Inflammatory macrophage (primary cell): ENCODE measurements around the gene DUOX2.
"Not testable (repeated sequence)": the region's sequence is repeated elsewhere in the genome, so short reads cannot be mapped to it uniquely, and the experiment has no call there.

Experiments used
- DNase-seq, 2 donors: peaks; one replicate each; pipeline ENCODE4 v3.0.0-alpha.2; 2020 to 2022

Gene DUOX2

DNA sequence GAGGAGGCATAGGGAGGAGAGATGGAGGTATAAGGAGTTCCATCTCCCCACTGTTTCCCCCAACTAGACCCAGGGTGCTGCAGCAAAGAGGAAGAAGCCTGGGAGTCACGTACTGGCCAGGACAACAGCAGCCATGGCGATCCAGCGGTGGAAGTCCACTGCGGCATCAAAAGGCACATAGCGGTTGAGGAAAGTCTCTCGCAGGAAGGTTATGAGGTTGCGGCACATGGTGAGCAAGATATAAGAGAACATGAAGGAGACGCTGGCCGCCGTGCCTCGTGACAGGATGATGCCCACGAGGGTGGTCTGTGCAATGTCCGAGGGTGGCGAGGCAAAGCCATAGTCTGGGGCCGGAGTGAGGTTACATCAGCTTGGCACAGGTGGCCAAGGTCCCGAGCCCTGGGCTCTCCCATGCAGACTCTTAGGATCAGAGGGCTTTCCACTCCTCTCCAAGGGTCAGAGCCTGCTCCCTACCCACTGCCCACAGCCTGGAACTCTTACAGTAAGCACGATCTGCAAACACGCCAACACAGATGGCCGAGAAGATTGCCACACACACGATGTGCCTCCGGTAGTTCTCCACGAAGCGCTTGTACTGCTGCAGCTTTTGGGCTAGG, 14.3 kb downstream of the DUOX2 start:
- no peak for DNase-seq

DNA sequence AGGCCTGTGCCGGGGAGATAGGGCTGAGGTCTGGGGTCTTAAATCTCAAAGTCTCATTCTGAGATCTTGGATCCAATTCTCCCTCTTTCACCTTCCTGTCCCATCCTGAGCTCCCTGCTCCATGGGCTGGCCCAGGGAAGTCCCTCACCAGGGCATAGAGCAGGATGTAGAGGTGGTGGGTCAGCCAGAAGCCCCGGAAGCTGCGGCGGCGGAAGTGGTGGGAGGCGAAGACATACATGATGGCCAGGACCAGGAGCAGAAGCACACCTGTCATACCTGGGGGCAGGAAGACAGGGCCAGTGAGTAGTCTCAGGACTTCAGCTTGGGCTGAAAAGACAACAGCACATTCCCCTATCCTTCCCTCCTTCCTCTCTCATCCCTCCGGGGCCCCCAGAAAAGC, 16.5 kb downstream of the DUOX2 start:
- DNase-seq, result no peak

DNA sequence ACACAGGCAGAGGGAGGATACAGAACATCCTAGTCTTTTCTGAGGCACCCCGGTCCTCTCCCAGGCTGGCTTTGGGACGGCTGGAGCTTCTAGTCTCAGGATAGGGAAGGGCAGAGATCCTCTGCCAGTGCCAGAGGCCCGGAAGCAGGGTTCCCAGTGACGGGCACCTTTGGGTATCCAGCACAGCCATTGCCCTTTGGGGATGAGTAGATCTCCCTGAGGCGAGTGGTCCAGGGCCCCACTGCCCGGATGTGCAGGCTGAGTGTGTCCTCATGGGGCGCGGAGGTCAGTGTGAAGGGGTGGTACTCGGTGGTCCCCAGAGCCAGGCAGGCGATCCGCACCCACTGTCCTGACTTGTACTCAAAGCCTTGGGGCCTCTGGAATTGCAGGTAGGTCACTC, 18.3 kb downstream of the DUOX2 start:
- DNase-seq, result no peak

DNA sequence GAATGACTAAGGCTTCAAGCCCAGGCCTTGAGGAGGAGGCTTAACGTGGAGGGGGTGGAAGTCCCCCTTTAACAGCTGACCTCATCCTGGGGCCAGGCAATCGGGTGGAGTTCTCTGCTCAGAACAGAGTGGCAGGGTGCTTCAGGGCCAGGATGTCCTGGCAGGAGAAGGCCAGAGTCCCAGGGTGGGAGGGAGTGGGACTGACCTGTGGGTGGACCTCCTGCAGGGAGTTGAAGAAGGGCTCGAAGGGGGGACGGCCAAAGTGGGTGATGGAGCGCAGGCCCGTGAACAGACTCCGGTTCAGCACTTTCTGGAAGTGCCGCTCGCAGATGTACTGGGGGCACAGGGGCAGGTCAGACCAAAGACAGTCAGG, 19.6 kb downstream of the DUOX2 start:
- no peak for DNase-seq

DNA sequence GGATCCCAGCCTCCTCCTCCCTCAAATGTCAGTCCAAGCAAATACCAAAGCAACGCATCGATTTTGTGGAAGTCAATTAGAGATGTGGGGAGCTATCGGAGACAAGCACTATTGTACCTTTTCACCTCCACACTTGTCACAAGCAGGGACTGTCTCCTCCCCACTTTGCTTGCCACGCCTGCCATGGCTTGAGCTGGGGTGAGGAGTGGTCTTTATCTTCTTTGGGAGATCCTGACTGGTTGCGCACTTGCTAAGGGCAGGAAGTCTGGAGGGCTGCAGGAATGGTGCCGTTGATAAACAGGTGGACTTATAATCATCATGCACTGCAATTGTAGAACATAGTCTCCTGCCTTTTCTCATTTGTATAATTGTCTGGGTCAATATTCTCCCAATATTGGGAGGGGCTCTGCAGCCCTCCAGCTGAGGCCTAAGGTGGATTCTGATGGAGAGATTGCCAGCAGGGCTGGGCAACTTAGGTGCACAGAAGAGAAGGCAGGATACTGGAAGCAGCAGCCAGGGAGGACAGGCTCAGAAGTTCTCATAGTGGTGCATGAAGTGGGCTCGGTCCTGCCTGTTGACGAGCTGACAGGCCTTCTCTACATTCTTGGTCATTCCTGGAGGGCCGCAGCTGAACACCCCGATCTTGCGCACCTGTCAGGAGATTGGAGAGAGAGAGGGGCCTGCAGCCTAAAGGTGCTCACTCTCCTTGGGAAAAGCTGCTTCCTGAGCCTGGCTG, 20.2 kb downstream of the DUOX2 start:
- DNase-seq, result no peak

DNA sequence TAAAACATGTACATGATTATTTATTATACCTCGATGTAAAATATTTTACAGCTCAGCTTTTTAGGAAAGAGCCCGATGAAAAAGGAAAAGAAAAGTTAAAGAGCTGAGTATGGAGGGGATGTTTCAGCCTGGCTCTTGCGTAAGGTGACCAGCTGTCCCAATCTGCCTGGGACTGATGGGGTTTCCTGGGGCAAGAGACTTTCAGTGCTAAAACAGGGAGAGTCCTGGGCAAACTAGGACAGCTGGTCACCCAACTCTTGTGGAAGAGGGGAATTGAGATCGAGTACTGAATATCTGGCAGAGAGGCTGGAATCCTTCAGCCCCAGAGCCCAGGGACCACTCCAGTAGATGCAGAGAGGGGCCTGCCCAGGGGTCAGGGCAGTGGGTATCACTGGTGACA, 21.0 kb downstream of the DUOX2 start:
- no peak for DNase-seq

DNA sequence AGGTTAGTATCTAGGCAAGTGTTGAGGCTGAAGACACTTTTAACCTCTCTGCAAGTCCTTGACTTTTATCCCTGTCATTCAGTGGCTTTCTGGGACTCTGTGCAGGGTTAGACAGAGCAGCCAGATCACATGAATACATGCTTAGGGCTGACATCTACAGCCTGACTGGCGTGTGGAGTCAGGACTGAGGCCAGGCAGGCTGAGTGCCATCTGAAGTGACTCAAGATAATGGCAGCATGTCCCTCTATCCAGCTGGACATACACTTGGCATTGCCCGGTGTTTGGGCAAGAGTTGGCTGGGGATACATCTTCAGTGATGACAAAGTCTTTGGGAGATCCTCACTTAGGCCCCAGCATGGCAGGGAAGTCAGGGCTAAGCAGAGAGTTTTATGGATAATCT, 22.4 kb downstream of the DUOX2 start:
- no peak for DNase-seq

DNA sequence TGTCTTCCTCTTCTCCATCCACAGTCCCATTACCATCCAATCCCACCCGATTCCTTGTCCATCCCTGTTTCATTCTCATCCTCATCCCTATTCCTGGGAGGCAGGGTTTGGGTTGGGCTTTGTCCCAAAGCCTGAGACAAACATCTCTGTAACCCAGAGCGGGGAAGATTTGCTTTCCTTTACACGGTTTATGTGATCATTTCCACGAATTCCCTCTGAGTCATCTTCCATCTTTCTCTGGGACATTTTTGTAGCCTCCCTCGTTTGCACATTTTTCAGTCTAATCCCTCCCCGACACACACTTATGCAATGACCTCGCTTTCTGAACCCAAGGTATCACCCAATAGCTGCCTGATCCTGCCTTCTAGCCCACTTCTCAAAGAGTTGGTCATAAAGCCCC, 22.8 kb downstream of the DUOX2 start:
- DNase-seq, result no peak

DNA sequence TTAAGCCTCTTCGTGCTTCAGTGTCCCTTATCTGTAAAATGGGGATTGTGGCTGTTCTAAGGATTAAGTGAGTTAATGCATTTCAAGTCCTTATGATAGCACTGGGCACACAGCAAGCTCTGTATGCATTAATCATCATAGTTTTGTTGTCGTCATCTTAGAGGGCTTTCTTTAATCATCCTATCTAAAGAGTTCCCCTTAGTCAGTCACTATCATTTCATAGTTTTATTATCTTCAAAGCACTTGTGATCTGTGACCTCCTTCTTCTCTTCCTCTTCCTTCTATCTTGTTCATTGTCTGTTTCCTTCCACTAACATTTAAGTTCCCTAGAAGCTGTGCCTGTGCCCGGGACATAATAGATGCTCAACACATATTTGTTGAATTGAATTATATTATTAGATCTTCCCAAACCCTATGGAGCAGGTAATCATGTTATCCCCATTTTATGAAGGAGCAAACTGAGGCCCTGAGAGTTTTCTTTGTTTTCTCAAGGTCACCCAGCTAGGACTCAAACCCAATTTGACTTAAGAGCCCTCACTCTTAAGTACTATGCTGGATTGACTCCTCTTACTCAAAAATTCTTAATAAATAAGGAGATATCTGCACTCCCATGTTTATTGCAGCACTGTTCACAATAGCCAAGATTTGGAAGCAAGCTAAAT, 24.1 kb downstream of the DUOX2 start:
- DNase-seq, result no peak

DNA sequence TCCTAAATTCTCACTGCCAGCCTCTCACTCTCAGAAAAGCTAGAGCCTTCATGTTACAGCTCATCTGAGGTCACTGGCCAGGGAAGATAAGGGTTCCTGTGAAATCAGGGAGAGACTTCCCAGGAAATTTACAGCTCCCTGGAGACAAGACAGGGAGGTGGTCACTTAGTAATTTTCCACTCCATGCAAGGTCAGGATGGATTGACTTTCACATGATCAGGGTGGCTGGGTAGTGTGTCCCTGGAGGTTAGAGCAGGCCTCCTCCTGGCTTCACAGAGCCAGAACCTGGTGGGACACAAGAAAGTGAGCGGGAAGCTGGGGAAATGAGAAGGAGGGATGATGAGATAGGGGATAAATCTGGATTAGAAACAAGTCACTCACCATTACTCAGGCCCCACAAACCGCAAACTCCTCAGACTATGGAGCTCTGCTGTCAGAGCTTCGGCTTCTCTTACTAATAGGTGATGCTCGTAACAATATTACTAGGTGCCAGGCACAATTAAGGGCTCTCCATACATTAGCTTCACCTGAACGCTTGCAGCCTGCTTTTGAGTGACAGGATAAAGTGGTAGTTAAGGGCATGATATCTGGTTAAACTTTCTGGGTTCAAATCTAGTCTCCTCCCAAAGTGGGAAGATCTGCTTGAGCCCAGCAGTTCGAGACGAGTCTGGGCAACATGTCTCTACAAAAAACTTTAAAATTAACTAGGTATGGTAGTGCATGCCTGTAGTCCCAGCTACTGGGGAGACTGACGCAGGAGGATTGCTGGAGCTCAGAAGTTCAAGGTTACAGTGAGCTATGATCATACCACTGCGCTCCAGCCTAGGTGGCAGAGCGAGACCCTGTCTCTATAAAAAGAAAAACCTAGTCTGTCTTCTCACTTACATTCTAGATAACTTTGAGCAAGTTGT, 24.9 kb downstream of the DUOX2 start:
- no peak for DNase-seq

DNA sequence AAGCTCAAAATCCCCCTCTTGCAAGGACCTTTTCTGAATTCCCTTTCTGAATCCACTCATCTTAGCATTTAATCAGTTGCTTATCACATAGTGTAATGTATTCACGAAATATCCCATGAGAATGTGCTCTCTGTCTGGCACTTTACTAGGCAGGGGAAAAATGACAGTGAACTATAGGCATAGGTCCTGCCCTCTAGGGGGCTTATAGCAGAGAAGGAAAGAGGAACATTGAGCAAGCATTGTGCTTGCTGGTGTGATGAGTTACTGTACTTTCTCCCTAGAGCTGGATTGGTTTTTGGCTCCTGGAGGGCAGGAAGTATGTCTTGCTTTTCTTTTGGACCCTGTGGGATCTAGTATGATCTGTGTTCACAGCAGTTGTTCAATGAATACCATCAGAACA, 26.5 kb downstream of the DUOX2 start:
- DNase-seq, result no peak

DNA sequence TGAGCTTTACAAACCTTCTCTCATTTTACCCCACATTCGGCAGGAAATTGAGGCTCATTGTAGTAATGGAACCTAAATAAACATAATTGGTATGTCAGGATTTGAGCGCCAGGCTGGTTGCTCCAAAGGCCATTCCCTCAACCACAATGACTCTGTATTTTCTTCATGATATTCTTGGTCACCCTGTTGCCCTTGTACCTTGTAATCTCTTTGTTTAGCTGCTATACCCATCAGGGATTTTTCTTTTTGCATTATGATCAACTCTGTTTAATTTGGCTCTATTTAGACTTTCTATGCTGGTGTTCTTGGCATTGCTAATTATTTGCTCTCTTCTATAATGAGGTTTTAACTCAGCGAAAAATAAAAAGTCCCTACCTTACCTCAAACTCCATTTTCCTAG, 29.8 kb downstream of the DUOX2 start:
- no peak for DNase-seq

DNA sequence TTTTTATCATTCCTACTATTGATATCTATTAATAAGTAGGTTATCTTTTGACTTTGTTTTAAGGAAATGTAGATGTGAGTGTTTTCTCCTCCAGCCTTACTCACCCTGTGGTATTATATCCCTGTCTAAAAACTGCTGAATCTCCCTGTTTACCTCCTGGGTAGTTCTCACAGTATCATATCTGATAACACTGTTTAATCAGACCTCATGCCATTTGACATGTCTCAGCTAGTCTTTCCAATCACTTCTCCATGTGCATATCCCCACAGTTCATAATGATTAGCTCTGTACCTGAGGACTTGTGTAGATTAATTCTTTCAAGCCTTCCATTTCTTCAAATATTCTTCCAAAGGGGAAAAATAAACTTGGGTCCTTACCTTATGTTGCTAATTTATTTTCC, 30.7 kb downstream of the DUOX2 start:
- no peak for DNase-seq

DNA sequence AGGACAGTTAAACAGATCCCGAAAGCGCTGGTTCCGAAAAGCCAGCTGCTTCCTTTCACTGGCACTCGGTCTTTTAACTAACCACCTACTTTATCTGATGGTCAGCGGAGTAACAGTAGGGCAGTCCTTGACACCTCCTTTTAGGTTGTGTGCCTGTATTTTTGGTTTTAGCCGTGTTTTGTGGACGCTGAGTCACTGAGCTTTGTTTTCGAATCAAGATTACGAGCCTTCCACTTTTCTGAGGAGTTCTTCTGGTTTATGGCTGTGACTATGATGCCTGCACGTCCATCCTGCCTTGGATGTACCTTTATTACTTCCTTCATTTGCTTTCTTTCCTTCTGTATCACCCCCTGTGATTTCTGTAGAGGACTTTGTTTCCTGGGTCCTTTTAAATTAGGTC, 31.6 kb downstream of the DUOX2 start:
- not testable (repeated sequence) for DNase-seq

DNA sequence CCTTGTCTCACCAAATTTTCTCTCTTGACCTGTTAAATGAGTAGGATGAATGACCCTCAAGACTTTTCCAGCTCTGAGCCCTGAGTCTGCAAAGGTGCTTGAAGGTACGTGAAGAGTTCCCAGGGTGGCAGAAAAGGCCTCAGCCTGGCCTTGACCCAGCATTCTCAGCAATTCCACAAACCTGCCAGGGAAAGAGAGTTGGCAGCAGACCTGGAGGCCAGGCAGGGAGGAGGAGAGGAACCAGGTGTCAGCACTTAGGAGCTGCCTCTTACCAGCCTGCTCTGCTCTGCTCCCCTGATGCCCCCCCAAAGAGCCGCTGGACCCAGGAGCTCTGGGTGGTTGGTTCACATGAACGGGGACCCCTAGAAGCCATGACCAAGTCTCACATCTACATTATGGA, 33.4 kb downstream of the DUOX2 start:
- not testable (repeated sequence) for DNase-seq

DNA sequence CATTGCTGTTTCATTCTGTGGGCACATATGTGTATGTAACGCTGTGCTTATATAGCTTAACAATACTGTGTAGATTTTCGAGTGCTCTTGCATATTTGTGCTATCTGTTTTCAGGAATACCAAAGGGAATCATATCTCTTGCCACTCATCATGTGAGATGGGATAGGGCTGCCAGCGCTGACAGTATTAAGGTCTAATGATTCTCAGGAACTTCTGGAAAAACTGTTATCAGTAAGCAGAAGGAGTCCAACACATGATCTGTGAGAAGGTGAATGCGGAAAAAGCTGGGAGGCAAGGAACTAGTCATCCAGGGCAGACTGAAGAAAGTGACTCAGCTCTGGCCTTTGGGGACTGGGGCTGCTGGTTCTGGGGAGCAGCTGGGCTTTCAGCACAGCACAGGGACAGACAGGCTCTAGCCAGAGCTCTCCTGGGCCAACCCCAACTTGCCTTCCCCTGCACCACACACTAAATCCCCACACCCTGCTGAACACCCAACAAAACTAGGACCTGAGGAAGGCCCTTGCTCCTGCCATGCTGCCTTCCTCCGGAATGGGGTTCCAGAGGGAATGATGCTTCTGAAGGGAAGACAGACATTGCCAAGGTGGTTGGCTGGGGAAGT, 34.2 kb downstream of the DUOX2 start:
- not testable (repeated sequence) for DNase-seq

DNA sequence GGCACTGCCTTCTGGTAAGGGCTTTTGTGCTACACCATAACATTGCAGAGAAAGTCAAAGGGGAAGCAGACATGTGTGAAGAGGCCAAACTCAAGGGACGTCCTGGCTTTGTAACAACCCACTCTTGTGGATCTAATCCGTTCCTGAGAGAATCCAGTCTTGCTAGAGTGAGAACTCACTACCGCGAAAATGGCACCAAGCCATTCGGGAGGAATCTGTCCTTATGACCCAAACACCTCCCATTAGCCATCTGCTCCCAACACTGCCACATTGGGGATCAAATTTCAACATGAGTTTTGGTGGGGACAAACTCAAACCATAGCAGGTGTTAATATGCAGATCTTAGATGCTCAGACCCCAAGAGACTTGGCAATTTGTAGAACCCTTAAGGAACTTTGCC, 34.8 kb downstream of the DUOX2 start:
- not testable (repeated sequence) for DNase-seq

DNA sequence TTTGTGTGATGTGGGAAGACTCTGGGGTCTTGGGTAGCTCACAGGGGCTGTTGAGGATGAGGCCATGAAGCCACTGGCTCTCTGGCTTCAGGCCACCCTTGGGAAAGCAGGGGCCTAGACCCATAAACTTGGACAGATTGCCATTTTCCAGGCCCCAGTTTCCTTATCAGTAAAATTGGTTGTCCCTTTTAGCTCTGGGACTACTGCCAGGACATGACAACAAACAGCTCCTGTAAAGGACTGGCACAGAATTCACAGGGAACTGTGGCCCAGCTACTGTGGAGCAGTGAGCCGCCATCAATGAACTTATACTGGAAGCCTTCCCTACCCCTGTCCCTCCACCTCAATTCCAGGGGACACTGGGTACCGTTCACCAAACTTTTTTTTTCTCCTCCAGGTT, 36.6 kb downstream of the DUOX2 start:
- not testable (repeated sequence) for DNase-seq

DNA sequence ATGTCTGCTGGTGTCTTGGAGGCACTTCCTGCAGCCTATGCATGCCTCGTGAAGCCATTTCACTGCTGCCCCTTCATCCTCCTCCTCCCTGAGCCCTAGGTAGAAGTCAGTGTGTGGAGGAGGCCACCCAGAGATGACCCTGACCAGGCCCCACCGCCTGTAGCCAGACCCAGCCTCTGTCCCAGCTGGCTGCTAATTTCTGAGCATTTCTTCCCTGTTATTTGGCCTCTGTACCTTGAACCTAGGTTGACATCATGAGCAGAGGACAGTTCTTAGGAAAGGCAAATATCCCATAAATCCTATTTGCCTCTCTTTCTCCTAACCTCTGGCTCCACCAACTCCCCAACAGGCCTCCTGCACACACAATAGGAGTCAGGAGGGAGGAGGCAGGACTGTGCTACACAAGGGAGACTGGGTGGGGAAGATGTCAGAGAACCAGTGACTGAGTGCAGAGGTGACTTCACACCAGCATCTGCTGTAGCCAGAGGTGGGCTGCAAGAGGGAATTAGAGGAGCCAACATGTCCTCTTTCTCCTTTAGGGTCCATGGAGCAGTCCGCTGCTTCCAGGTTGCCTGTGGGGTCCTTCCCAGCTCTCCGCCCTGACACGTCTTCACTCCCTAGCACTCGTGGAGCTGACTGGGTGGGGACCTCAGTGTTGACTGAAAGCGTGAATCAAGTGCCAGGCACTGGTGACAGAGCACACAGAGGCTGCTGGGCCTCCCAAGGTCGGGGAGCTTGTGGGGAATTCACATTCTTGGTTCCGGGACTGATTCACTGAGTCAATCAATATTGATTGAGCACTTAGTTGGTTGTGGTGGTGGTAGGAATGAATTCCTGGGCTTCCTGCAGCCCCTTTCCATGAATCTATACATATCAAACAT, 38.3 kb downstream of the DUOX2 start:
- not testable (repeated sequence) for DNase-seq

DNA sequence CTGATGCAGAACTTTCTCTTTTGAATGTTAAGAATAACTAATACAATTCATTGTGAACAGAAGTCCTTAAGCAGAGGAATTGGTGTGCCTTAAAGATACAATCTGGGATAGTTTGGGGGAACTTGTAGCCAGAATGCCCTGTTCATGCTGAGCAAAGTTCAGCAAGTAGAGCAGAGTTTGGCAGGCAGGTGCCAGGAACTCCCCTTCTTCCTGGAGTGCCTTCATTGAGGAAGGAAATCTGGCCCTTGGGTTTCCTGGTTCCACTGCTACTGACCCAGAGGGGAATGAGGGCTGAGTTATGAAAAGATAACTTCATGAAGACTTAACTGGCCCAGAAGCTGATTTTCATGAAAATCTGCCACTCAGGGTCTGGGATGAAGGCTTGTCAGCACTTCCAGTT, 40.4 kb downstream of the DUOX2 start:
- not testable (repeated sequence) for DNase-seq

DNA sequence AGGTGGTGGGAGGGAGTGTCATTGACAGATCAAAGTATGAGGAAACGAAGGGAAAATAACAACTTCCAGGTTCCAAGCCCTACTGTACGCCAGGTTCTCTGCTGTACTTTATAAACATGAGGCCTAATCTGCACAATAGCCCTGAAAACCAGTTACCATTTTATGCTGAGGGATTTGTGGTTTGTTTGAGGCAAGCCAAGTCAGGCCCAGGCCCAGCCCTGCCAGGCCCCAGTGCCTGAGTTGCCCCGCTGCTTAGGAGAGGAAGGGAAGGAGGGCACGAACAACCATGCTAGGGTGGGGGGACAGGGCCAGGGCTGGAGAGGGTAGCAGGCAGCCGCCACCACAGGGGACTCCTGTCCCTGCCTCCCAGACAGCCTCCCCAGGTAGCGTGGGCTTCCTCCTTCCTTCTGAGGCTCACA, 44.0 kb downstream of the DUOX2 start:
- peak in 1 of 2 donors; percentile 19 for DNase-seq

DNA sequence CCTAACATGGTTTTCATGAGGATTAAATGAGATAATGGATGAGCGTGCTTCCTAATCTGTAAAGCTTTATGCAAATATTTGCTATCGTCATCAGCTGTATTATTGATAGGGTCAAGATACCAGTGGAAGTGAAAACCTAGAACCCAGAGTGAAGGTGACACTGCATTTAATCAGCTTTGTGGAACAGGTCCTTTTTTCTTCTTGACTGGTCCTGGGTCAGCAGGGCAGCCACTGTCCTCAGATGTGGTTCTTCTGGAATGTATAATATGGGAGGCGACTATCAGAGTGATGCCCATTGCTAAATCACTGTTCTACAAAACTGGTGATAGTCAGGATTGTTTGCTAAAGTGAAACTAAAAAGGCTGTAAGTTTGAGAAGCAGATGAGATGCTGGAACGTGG, 49.6 kb downstream of the DUOX2 start:
- no peak for DNase-seq
